Activated CD8-positive, alpha-beta memory T cell treated with anti-CD3 and anti-CD28 coated beads, Interleukin-2, amount 50 U/mL, for 48 hours (primary cell): ENCODE data around the gene ITGB2.
"Not testable (repeated sequence)": the region's sequence is repeated elsewhere in the genome, so short reads cannot be mapped to it uniquely, and the experiment has no call there.

Experiments
- DNase-seq: peaks from one replicate; pipeline ENCODE4 v3.0.0-alpha.2; 2020

The ITGB2 gene

DNA sequence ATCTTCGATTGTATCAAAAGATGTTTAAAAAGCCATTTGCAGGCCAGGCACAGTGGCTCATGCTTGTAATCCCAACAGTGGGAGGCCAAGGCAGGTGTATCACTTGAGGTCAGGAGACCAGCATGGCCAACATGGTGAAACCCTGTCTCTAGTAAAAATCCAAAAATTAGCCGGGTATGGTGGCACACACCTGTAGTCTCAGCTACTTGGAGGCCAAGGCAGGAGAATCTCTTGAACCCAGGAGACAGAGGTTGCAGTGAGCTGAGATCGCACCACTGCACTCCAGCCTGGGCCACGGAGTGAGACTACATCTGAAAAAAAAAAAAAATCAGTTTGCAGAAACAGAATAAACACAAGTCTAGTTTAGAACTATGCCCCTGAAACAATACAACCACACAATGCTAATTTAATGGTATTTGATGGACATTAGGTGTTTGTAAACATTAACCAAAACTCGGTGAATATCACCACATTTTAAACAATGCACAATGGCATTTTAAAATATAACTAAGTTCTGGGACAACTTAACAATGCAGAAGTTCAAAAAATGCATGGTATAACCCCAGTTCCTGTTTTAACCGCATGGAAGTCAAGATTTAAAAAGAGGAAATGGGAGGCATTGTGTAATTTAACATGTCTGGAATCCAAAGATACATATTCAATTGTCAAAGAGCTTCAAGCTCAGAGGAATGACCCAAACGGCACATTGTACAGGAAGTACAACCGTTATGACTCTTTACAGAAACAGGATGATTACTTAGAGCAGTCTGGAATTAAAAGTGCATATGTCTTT is 40.1 kb downstream of the ITGB2 start:
- DNase-seq: no peak

DNA sequence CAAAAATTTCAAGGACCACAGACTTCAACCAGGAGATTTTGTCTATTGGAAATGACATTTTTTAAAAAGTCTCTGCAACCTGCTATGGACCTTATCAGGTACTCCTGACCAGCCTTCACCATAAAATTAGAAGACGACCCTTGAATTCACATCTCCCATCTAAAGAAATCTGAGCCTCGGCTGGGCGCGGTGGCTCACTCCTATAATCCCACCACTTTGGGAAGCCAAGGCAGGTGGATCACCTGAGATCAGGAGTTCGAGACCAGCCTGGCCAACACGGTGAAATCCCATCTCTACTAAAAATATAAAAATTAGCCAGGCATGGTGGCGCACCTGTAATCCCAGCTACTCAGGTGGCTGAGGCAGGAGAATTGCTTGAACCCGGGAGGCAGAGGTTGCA is 41.5 kb downstream of the ITGB2 start:
- not testable (repeated sequence) for DNase-seq

DNA sequence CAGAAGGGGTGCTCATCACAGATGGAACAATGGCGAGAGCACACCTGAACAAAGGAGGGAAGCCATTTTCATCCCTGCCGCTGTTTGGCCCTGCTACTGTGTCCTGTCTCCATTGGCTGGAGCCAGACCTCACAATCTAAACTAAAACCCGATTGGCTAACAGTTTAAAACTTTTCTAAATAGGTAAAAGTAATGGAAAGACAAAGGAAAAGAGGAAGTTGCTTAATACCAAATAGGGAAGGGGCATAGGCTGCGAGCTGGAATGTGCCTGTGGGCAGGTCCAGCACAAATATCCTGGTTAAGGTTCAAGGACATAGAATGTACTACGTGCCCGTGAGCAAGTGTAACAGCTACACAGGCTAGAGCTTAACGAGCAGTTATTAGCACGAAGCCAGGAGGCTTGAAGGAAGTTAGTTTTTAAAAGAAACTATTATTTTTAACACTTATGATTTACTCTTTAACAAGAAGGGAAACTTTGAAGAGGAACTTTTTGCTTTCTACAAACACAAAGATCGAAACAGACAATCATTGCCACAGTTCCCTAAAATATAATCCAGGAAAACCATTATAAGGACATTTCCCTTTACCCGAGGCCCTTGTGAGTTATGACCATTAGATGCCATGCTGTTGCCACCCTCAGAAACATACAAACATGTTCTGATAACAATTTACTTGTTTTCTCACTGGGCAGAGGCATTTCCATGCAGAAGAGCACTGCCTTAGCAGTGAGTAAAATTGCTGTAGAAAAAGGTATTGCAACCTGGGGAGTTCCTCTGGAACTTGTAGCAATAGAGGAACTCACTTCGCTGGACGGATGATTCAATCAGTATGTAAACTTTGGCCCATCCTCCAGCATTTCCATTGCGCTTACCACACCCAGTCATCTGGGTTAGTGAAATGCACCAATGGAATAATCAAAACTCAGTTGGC is 42.4 kb downstream of the ITGB2 start:
- no peak for DNase-seq

DNA sequence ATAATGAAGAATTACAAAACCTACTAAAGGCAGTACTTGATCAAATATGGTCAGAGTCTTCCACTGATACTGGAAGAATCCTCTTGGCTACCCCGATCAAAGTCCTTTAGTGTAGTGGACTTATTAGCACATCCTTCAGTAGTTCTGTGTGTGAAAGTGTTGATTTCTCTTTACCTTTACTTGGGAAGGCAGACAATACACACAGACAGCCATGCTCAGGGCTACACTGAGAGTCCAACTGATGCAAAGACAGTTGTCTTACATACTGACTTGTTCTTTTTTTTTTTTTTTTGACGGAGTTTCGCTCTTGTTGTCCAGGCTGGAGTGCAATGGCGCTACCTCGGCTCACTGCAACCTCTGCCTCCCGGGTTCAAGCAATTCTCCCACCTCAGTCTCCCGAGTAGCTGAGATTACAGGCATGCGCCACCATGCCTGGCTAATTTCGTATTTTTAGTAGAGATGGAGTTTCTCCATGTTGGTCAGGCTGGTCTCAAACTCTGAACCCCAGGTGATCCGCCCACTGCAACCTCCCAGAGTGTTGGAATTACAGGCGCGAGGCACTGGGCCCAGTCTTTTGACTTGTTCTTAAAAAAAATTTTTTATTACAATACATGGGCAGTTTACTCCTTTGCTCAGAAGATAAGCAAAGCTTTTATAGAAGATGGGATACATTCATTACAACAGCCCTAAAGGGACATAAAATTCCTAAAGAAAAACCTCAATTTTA is 43.7 kb downstream of the ITGB2 start:
- DNase-seq: no peak

DNA sequence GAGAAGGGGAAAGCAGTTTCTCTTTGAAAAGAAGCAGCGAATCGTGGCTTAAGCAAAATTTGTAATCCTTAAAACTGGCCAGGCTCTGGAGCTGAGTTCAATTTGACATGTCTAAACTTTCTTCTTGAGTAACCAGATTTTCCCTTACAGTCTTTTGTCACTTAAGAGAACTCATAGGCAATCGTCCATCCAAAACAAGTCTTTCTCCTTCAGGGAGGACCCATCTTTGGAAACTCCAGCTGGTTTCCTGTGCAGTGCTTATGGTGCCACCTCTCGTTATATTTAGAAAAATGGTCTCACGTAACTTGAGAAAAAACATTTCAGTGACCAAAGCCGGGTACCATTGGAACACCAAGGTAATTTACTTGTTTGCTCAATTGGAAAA is 45.4 kb downstream of the ITGB2 start:
- no peak for DNase-seq

DNA sequence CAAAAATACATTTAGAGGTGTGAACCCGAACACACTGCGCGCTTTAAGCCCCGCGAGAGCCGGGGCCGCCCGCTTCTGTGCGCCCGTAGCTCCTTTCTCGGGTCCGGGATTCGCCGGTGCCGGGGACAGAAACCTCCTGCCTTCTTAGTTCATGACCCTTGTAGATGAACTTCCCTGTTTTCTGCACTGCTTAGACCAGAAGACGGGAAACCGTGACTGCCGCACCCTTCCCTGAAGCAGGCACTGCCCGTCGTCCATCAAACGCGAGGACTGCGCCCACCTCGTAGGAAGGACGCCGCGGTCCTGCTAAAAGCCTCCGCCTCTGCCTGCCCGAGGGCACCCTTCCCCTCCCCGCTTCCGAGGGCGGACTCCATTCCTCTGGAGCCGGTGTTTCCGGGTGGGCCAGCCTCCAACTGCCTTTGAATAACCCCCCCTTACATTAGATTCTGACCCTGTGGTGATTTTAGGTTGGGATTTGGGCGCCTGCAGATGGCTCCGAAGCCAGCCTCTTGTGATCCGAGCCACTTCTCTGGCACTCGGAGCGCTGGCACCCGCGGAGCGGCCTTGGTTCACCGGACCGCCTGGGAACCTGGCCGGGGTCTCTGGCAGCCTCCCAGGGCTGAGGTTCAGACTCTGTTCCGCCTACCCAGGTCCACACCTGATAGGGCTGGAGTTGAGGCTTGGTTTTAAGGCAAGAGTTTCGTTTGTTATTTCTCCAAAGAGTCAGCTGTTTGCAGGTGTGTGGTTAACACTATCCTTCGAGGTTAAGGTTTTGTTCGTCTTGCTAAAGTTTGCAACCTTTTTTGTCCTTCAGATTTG is 46.0 kb downstream of the ITGB2 start:
- DNase-seq: peak; percentile 71

DNA sequence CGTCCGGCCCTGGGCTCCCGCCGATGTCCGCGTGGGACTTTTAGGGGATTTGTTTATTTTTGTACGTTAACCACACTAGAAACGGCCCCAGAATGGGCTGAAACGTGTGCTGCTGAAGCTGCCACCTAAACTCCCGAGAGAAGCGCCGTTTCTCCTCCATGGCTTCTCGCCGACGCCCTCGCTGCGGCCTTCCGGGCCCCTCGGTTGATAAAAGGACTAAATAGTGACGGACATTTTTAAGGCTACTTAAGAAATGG is 46.5 kb downstream of the ITGB2 start:
- no peak for DNase-seq

DNA sequence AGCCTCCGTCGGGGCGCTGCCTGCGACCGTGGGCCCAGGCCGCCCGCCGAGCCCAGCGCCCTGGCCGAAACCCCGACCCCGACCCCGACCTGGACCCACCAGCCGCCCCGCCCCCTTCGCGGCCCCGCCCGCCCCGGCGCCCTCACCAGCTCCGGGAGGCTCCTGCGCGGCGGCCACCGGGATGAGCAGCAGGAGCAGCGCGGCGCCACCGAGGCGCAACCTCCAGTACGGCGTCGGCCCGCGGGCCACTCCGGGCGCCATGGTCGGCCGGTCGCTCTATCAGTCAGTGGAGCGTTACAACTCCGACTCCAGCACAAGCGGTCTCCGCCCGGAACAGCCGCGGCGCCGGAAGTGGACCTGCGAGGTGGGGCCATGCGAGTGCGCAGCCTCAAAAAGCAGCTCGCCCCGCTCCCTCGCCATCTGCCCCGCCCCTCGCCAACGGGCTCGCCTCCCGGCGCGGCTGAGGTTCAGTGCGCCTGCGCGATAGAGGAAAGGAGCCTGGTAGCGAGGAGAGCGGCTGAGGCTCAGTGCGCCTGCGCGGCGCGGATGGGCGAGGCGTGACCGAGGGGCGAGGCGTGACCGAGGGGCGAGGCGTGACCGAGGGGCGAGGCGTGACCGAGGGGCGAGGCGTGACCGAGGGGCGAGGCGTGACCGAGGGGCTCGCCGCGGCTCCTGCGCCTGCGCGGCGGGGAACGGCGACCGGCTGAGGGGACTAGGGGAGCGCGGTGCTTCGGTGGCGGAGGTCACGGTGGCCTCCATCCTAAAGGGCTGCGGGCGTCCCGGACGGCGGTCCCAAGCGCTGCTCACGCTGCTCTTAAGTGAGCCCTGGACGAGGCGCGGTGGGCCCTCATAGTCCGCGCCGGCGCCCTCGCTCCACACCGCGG is 47.1 kb downstream of the ITGB2 start, which contains the start of gene PTTG1IP:
Gene PTTG1IP, minus strand, starts transcription at position 335 of the 884 bp plus-strand sequence. Its CDS starts 74 bp downstream, at position 261.
- DNase-seq: peak; percentile 99

DNA sequence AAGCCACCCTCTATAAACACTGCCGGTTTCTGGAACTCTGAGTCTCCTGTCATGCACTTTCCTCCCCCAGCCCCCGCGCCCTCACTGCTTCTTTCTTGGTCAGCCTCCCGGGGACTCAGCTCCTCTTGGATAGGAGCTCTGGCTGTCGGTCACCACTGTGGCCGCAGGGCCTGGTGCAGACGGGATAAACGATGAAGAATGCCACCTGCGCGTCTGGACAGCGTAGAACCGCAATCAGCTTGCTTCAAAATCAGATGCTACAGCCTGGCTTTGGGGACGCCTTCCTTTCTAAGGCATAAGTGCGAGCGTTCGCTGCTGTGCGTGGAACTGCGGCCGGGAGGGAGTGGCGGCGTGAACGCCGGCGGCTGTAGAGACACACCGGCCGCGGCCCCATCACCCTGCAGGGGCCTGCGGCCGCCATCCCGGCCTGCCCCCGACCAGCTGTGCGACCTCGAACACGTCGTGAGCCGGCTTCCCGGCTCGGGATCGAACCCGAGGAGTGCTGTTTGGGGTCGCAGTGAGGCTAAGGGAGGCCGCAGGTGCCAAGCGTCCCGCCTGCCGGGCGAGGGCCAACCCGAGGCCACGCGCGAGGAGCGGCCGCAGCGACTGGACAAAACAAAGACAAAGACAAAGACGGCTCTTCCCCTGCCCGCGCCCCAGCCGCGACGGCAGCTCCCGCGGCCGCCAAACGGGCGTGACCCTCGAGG is 47.9 kb downstream of the ITGB2 start:
- DNase-seq: no peak

DNA sequence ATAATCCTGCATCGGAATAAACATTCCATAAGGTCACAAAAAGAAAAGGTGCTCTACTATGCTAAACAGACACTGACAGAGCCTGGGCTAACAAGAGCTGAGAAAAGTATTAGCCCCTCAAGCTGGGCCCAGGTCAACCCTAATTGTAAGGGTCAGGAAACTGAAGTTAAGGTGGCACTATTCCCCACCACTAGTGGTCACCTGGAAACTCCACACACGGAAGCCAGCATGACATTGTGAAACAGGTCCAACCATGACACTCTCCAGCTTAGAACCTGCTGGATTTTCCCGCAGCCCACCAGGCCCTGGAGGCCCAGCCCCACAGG is 48.4 kb downstream of the ITGB2 start:
- DNase-seq: no peak

DNA sequence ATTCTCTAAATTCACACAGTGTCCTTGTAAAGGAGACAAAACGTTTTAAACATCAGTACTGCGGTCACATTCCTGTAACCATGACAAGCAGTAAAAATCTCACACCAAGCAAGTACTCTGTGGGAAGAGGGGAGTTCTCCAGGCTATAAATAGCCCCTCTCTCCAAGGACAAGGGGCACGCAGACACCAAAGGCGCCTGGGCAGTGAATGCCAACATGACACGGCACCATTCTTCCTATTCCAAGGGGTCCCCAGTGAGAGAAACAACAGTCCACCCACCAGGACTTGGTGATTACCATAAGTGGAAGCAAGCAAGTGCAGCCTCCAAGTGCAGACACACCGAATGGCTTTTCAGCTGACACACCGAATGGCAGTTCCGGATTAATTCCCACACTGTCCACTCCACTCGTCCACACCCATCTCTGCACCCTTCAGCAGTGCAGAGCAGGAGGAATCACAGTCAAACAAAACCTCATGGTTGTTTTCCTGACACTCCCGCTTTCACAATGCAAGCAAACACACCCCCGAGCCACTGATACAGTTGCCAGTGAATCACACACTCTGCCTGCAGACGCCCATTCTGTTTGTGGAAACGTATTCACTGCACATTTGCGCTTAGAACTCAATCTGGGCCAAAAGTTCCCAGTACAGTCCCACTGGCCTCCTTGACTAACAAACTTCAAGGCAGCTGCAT is 49.0 kb downstream of the ITGB2 start:
- DNase-seq: no peak

DNA sequence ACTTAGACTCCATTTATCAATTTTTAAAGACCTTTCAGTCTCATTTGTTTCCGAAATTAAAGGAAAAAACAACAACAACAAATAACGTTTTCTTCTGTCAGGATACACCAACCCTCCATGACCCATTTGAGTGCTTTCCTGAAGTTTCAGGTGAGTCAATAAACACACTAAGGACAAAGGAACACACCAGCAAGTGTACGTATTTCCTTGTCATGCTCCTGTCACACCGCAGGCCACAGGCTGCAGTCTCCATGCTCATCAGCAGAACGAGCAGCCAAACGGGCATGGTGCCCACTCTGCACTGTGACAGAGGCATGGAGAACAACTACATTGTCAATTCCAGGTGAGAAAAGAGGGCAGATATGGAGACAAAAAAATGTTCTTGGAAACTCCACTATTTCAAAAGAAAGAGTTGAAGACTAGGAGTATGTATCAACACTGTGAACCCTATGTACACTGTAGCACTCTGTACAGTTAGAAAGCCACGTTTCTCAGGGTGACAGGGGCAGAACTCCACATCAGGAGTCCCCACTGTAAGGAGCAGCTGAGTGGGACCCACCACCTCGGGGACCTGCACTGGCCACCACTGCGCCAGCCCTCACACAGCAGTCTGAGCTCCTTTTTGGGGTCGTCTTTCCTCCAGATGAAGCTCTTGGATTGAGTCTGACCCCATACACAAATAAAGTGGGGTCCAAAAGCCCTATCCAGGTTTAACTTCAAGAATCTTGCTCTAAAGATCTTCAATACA is 49.8 kb downstream of the ITGB2 start:
- DNase-seq: no peak

DNA sequence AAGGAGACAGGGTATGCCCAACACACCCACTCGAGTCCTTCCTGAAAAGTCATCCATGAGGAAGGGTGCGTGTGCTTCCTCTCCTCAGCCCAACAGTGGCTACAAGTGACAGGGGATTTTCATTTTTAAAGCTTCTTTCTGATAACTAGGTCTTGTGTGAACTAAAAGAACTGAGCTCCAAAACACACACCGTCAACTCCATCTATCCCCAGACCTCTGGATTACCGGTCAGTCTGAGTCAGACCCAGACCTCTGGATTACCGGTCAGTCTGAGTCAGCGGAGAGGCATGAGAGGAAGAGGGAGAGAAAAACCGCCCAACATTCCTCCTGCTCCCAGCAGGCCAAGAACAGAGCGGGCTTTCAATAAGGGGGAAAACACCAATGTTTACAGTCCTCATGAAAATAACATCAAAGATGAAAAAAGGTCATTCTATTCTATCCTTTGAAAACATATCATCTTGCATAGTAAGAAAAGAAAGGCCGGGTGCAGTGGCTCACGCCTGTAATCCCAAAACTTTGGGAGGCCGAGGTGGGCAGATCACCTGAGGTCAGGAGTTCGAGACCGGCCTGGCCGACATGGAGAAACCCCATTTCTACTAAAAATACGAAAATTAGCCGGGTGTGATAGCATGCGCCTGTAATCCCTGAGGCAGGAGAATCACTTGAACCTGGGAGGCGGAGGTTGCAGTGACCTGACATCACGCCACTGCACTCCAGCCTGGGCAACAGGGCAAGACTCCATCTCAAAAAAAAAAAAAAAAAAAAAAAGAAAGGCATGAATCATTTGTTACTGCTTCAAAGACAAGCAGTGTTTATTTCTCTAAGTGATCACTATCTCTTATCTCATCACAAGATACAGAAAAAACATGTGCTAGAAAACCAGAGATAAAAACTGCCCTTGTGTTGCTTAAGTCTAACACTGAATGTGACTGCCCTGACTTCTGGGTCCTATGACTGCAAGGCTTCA is 50.6 kb downstream of the ITGB2 start:
- DNase-seq: no peak

DNA sequence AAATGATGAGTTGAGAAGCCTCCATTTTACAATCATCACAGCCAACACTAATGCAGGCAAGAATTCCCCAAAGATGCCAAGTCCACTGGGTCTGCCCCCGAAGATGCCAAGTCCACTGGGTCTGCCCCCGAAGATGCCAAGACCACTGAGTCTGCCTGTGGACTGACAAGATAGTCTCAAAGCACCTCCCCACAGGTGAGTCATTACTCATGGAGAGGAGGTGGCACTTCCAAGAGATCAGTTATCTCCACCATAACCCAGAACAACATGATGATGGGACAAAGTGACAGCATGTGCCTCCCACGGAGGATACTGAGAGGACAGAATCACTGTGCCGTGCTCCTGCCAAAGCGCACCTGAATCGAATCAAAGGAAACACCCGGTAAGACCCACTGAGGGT is 52.0 kb downstream of the ITGB2 start:
- no peak for DNase-seq

DNA sequence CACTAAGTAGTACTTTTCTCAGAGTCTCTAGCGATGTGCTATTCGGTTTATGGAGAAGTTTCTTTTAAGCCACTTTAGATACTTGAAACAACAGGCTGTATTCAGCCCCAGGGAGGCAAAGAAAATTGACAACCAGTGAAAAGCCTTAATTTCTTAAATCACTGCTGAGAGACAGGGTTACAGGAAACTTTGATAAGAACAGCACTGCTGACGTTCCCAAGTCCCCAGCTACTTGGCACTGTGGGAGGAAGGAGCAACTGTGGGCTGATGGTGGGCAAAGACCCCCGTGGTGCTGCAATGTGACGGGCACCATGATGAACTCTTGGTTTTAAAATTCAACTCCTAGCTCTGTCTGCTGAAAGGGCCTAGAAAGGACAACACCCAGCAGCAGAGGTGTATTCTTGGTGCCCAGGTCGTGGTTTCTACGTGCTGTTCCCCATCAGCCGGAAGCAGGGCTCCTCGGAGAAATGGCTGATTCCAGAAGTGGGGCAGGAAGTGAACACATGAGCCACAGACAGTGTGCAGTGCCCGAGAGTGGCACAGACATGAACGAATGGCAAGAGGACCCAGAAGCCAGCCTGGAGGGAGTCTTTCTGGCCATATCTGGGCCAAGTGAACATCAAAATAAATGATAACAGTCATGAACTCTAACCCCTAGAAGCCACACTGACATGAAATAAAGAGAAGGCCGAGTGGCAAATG is 52.5 kb downstream of the ITGB2 start:
- no peak for DNase-seq

DNA sequence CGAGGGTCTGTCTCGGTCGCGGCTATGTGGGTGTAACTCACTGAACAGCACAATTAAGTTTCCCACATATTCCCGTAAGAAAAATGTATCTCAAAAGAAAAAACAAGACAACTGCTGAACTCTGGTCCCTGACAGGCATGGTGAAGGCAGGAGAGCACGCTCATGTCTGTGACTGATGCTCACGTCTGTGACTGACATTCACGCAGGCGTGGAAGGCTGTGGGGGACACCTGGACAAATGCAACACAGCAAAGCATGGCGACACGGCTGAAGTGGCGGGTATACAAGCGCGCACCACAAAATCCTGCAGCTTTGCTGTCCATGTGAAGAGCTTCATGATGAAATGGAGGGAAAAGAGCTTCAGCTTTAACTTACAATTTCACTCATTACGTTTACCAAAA is 53.2 kb downstream of the ITGB2 start:
- DNase-seq: no peak

DNA sequence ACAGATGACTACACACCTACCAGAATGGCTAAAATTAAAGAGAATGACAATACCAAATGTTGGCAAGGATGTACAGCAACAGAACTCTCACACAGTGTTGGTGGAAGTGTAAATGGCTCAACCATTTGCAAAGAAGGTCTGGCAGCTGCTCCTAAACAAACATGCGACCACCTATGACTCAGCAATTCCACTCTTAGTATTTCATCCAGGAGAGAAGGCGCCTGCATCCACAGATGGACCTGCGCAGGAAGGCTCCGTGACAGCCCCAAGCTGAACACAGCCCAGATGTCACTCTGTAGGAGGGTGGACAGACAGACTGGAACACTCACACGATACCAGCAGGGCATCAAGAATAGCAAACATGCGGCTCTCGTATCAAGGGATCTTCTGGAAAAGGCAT is 53.9 kb downstream of the ITGB2 start:
- no peak for DNase-seq
